GM19467 (cell line): ENCODE results near the gene C16orf87.
"Not testable (repeated sequence)": the region's sequence is repeated elsewhere in the genome, so short reads cannot be mapped to it uniquely, and the experiment has no call there.

Experiments used
- ATAC-seq: cut with Tn5 transposase; IDR thresholded peaks from one replicate; pipeline ENCODE4 v1.9.1; 2021; ENCODE audit warnings: mild to moderate bottlenecking, moderate library complexity; ENCODE audit not compliant: unreplicated experiment

The C16orf87 gene, protein sequence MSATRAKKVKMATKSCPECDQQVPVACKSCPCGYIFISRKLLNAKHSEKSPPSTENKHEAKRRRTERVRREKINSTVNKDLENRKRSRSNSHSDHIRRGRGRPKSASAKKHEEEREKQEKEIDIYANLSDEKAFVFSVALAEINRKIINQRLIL

DNA sequence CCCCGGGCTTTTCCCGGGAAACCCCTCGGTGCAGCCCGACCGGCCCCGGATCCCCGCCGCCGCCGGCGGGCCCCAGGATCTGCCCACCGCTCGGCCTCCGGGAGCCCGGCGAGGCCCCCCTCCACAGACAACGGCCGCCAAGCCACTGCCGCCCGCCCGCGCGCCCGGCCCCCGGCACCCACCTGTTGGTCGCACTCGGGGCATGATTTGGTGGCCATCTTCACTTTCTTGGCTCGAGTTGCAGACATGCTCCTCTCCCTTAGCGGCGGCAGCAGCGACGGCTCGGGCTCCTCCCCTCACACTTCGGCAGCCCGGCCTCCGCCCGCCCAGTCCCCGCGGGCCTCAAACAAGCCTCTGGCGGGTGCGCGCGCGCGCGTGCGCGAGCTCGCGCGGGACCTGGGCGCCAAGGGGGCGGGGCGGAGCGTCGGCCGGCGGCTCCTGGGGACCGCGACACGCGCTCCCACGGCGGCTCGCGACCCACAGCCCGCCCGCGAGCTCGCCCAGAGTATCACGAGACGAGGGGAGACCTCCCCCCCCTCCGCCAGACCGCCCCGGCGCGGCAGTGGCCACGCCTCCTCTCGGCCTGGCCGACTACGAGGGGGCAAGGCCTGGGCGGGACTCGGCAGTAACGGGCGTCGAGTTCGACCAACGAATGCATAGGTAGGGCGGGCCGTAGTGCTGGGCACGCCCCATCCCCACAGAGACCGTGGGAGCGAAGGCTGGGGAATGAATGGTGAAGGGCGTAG lies at the start of gene C16orf87:
Gene C16orf87, minus strand, starts transcription at position 279 of the 746 bp plus-strand sequence. Its CDS starts 31 bp downstream, at position 248.
- peak; percentile 94 for ATAC-seq

DNA sequence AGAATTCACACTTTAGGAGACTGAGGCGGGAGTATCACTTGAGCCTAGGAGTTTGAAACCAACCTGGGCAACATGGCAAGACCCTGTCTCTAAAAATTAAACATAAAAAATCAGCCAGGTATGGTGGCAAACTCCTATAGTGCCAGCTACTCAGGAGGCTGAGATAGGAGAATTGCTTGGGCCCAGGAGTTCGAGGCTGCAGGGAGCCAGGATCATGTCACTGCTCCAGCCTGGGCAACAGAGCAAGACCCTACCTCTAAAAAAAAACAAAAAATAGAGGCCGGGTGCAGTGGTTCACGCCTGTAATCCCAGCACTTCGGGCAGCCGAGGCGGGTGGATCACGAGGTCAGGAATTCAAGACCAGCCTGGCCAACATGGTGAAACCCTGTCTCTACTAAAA lies 44.3 kb upstream of the C16orf87 start:
- no peak for ATAC-seq

DNA sequence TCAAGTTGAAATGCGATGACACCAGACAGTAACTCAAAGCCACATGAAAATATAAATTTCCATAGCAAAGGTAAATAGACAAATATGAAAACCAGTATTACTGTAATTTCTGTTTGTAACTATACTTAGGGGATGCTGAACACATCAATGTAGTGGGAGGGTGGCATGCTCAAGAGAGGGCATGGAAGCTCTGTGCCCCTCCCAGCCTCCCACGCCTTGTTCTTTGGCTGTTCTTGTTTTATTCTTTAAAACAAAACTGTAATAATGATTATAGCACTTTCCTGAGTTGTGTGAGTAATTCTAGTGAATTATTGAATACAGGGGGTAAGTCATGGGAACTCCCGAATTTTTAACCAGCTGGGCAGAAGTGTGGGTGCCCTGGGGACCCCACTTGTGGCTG lies 42.2 kb upstream of the C16orf87 start:
- no peak for ATAC-seq

DNA sequence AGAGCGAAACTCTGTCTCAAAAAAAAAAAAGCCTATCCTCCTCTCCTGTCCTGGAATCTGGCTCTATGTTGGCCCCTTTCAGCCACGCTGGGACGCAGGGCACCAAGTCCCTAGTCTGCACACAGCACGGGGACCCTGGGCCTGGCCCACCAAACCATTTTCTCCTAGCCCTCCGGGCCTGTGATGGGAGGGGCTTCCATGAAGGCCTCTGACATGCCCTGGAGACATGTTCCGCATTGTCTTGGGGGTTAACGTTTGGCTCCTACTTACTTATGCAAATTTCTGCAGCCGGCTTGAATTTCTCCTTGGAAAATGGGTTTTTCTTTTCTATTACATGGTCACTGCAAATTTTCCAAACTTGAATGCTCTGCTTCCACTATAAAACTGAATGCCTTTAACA lies 40.6 kb upstream of the C16orf87 start:
- no peak for ATAC-seq

DNA sequence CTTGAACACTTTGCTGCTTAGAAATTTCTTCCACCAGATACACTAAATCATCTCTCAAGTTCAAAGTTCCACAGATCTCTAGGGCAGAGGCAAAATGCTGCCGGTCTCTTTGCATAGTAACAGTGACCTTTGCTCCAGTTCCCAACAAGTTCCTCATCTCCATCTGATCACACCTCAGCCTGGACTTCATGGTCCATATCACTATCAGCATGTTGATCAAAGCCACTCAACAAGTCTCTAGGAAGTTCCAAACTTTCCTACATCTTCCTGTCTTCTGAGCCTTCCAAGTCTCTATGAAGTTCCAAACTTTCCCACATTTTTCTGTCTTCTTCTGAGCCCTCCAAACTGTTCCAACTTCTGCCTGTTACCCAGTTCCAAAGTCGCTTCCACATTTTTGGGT lies 37.9 kb upstream of the C16orf87 start:
- not testable (repeated sequence) for ATAC-seq

DNA sequence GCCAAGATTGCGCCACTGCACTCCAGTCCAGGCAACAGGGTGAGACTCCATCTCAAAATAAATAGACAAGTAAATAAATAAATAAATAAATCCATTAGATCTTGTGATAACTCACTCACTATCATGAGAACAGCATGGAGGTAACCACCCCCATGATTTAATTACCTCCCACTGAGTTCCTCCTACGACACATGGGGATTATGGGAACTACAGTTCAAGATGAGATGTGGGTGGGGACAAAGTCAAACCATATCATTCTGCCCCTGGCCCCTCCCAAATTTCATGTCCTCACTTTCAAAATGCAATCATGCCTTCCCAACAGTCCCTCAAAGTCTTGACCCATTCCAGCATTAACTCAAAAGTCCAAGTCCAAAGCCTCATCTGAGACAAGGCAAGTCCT lies 36.5 kb upstream of the C16orf87 start:
- not testable (repeated sequence) for ATAC-seq

DNA sequence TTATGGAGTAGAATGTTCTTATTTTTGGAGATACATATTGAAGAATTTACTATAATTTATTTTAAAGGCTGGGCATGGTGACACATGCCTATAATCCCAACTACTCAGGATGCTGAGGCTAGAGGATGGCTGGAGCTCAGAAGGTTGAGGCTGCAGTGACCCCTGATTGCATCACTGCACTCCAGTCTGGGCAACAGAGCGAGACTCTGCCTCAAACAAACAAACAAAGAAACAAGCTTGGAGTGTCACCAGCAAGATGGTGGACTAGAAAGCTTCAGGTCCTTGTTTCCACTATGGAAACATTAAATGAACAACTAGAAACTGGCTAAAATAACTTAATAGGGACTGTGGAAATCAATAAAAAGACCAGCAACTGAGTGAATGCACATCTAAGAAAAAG lies 35.3 kb upstream of the C16orf87 start:
- ATAC-seq = no peak

DNA sequence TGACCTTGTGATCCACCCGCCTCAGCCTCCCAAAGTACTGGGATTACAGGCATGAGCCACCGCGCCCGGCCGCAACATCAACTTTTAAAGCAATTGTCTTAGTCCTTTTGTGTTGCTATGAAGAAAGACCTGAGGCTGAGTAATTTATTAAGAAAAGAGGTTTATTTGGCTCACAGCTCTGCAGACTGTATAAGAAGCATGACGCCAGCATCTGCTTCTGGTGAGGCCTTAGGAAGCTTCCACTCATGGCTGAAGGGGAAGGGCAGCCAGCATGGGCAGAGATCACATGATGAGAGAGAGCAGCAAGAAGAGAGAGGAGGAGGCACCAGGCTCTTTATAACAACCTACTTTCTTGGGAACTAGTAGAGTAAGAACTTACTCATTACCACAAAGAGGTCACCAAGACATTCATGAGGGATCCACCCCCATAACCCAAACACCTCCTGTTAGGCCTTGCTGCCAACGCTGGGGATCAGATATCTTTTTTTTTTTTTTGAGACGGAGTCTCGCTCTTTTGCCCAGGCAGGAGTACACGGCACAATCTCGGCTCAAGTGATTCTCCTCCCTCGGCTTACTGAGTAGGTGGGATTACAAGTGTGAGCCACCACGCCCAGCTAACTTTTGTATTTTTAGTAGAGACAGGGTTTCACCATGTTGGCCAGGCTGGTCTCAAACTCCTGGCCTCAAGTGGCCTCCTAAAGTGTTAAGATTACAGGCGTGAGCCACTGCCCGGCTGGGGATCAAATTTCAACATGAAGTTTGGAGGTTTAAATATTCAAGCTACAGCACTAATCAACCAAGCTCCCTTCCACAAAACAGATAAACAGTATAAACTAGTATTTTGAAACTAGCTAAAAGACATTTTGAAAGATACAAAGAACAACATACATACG lies 31.8 kb upstream of the C16orf87 start:
- ATAC-seq = no peak

DNA sequence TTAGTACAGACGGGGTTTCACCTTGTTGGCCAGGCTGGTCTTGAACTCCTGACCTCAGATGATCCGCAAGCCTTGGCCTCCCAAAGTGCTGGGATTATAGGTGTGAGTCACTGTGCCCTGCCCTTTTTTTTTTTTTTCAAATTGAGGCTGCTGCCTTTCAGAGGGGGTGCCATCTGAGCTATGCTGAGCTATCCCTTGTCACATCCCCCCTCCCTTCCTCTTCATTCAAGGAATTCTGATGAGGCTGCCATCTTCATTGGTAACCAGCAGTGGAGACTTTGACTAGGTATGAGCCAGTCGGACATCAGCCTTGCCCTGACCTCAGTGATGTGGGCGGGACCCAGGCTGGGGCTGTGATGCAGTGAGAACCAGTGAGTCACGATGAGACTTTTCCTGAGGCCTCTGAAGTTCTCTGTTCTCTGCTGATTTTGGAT lies 28.8 kb upstream of the C16orf87 start:
- ATAC-seq = no peak

DNA sequence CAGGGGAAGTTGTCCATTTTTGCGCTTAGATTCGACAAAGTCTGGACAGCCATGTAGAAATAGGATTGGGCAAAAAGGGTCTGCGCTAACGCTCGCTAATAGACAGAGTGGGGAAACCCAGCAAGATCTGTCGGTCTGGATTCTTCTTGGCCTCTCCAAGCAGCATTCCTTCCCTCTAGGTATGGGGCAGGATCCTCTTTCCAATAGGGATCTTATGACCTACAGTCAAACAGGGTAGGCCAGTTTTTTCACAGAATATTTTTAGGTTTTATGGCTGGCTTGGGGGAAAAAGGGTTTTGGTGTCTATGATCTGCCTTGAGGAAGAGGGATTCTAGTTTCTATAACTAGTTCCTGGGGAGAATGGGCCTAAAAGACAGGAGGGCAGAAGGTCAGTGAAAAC lies 27.2 kb upstream of the C16orf87 start:
- no peak for ATAC-seq

DNA sequence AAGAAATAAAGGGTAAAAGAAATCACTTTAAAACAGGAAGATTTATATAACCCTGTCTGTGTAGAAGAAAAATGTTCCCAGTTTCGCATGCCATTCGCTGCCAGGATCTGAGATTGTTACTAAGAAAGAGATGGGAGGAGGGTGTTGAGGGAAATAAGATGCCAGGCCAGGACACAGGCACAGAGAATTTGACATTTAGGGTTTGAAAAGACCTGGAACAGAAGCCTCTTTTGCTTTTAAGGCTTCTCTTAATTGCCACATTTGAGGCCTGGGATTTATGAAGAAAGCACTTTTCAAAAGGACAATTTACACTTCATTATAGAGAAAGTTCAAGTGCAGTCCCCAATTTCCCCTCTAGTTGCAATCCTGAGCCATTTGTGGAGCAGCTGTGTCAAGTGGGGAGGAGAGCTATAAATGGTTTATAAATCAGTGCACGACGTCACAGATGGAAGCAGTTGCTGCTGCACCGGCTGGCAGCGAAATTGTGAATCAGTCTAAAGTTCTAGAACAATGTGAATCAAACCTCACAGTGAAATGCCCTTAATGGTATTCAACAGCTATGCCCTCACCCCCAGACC lies 26.5 kb upstream of the C16orf87 start:
- ATAC-seq = no peak

DNA sequence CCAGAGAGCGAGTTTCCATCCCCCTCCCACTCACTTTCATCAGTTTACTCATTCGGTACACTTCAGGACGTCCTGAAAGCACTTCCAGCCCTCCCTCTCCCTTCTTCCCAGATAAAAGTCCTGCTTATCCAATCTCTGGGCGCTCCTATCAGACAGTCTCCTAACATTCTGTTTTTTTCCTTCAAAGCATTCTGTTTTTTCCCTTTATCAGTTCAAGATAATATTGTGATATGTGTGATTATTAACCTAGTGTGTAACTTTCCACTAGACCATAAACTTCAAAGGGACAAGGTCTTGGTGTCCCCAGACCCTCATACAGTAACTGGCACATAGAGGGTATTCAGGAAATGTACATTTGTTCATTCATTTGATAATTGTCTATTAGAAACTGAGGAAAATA lies 24.4 kb upstream of the C16orf87 start:
- ATAC-seq = no peak

DNA sequence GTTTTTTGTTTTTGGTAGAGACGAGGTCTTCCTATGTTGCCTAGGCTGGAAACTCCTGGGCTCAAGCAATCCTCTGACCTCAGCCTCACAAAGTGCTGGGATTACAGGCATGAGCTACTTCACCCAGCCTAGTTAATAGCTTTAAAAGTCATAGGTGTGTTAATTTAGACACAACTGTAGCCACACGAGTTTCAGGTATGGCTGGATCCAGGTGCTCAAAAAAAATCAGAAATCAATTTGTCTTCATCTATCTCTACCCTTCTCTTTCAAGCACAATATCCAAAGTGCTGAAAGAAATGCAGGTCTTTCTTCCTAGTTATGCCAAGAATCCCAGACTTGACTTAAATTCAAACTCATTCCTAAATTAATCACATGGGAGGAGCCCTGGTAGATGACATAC lies 23.9 kb upstream of the C16orf87 start:
- no peak for ATAC-seq

DNA sequence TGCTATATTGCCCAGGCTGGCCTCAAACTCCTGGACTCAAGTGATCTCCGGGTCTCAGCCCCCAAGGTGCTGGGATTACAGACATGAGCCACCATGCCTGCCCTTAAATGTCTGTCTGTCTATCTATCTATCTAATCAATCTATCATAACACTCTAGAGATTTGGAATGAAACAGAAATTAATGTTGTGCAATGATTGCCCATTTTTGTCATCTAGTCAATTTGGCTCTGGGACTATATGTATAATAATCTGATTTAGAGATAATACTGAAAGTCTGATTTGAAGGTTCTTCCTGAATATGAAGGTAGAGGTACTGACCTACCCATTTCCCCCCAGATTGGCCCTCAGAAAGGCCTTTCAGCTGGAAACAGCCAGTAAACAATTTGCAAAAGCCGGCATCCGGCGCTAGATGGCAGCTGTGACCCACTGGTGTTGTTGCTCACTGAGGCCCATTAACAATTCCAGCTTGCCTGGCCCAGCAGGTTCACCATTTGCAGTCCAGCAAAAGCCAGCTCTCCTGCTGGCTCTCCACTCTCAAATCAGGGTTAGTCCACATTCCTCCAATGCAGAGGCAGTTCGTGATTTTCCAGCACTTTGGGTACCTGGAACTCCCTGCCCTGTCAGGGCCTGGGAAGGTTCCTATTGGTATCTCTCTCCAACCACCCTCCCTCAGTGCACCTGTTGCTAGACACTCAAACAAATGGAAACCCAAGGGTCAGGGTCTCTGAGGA lies 22.9 kb upstream of the C16orf87 start:
- no peak for ATAC-seq

DNA sequence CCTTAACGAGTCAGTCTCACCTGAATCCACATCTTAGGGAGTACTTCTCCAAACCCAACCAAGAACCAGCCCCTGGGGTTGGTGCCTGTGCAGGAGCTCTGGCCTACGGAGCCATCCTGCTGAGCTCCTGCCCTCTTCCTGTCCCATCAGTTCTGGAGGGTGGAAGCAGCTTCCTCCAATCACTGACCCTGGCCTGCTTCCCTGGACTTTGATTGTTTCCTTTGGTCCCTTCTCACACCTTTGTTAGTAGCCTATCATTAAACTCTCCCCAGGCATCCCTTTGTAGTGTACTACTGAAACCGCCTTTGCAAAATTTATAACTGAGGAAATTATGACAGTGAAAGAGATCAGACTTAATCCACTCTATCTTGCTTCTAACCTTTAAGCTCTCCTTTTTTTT lies 21.1 kb upstream of the C16orf87 start:
- ATAC-seq = no peak

DNA sequence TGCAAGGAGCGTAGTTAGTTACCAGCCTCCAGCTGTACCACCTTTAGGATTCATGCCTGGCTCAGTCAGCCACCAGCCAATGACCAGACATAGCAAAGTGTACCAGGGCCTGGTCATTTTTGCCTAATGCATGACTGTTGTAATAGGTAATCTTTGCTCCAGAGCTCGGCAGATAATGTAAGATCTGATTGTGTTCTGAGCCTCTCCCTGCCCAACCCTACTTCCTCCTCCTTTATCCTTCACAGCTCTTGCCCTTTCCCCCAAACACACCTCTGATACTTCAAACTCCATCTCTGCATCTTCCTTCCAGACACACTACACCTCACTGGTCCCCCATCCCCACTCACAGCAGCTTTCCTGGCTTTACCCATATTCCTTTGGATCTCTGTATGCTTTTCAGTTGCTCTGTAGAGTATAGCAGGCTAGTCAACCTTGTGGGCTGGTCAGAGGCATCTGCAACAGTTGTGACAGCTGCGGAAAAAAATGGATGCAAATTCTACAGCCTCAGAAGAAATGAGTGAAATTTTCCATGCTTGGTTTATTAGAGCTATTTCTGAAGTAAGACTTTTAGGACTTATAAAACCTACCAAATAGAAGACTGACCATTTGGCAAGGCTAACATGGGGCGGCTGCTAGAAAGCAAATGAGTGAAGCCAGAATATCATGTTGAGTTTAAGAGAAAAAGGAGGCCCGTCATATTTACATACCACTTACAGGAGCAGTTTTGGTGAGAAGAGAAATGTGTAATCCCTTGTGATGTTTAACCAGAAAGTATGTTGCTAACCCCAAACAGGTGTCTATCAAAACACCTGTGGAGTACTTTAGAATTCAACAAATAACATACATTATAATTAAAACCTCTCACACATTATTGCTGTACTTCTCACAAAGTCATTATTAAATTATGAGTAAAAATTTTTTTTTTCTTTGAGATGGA lies 19.9 kb upstream of the C16orf87 start:
- no peak for ATAC-seq

DNA sequence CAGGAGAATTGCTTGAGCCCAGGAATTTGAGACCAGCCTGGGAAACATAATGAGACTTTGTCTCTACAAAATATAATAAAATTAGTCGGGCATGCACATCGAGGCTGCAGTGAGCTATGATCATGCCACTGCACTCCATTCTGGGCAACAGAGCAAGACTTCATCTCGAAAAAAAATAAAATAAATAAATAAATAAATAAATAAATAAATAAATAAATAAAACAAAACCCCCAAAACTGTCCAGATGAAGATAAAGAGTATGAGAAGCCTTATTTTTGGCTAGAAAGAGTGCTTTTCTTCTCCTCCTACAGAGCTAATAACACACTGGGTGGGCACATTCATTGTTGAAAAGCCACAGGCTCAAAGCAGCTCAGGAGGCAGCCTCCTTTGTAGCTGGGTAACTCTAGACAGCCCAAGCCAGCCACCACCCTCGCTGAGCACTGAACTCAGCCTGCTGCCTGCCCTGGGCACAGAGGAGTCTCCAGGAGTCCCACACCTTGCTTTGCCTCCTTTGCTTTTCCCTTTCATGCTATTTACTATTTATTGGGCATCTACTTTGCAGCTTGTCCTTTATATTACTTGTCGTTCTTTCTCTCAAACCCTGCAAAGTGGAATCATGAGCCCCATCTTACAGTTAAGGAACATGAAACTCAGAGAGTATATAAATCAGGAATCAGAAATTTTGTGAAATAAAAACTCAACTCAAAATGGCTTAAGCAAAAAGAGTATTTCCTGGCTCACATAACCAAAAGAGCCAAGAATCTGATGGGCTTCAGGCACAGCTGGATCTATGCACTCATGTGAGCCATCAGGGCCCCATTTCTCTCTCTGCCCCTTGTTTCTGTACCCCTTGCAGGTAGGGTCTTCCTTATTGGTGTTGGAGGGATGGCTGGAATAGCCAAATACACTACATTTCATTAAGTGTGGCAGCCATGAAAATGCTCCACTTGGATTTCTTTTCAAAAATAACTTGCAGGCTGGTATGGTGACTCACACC lies 18.1 kb upstream of the C16orf87 start:
- ATAC-seq = no peak

DNA sequence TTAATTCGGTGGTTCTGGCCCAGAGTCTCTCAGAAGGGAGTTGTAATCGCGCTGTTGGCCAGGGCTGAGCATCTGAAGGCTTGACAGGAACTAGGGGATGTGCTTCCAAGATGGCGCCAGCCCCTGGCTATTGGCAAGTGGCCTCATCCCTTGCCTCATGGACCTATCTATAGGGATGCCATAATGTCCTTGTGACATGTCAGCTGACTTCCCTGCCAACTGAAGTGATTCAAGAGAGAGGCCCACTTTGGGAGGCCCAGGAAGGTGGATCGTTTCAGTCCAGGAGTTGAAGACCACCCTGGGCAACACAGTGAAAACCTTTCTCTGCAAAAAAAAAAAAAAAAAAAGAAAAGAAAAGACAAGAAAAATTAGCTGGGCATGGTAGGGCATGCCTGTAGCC lies 15.0 kb upstream of the C16orf87 start:
- ATAC-seq = no peak
